Stimulated activated CD4-positive, alpha-beta T cell treated with anti-CD3 and anti-CD28 coated beads, Interleukin-12 subunit alpha, Interleukin-12 subunit beta, amount 100 ng/mL, for 24 hours (primary cell): ENCODE data around the gene CAPN2.
A peak's percentile ranks its signal among the peaks of the same experiment; 100 is the strongest.

Experiments used
- DNase-seq, 2 experiments: peaks; one replicate each; pipeline ENCODE4 v3.0.0-alpha.2; 2020; ENCODE audit warnings: low read depth in 2 of 2

The CAPN2 gene

GRCh38 chr1:223760833-223761232 lies 48.5 kb downstream of the CAPN2 start:
- DNase-seq, result no peak

- no peak for DNase-seq
Observed at GRCh38 chr1:223761411-223761810, 49.1 kb downstream of the CAPN2 start.

- no peak for DNase-seq
Observed at GRCh38 chr1:223763251-223763650, 50.9 kb downstream of the CAPN2 start.

GRCh38 chr1:223763881-223764280 lies 51.5 kb downstream of the CAPN2 start:
- DNase-seq, result no peak

GRCh38 chr1:223765036-223765718 lies 52.8 kb downstream of the CAPN2 start:
- no peak for DNase-seq

- DNase-seq, result no peak
Observed at GRCh38 chr1:223765719-223766340, 53.5 kb downstream of the CAPN2 start.

- no peak for DNase-seq
Observed at GRCh38 chr1:223770621-223771315, 58.4 kb downstream of the CAPN2 start.

GRCh38 chr1:223771469-223771813 lies 59.1 kb downstream of the CAPN2 start:
- no peak for DNase-seq

- DNase-seq, result no peak
Observed at GRCh38 chr1:223771814-223772770, 59.8 kb downstream of the CAPN2 start.

- no peak for DNase-seq
Observed at GRCh38 chr1:223772771-223773160, 60.4 kb downstream of the CAPN2 start.

- DNase-seq, result no peak
Observed at GRCh38 chr1:223774134-223774814, 61.9 kb downstream of the CAPN2 start.

- no peak for DNase-seq
Observed at GRCh38 chr1:223775054-223775453, 62.7 kb downstream of the CAPN2 start.

GRCh38 chr1:223775711-223776074 lies 63.4 kb downstream of the CAPN2 start:
- no peak for DNase-seq

- DNase-seq, result peak in 1 of 2 experiments; percentile 30
Observed at GRCh38 chr1:223776075-223776814, 63.9 kb downstream of the CAPN2 start.

GRCh38 chr1:223776826-223777454 lies 64.6 kb downstream of the CAPN2 start:
- DNase-seq, result no peak

- no peak for DNase-seq
Observed at GRCh38 chr1:223780318-223780717, 68.0 kb downstream of the CAPN2 start.

GRCh38 chr1:223780949-223781348 lies 68.6 kb downstream of the CAPN2 start:
- no peak for DNase-seq

GRCh38 chr1:223783676-223784075 lies 71.3 kb downstream of the CAPN2 start:
- DNase-seq, result no peak

GRCh38 chr1:223784541-223784940 lies 72.2 kb downstream of the CAPN2 start:
- no peak for DNase-seq

- DNase-seq, result no peak
Observed at GRCh38 chr1:223785808-223786207, 73.5 kb downstream of the CAPN2 start.
